Loucy (cell line): ENCODE data around the gene TAGLN2.

ENCODE experiments used
- H2AFZ ChIP-seq: fragments of 200-600 bp; sonication (generic); 2 replicates; pipeline ENCODE4 v1.6.0; 2016; ENCODE audit warnings: antibody characterized with exemption, mild to moderate bottlenecking, low read length, moderate library complexity
- H3F3A ChIP-seq: fragments of 200-600 bp; 2 replicates; pipeline ENCODE4 v1.6.0; 2016; ENCODE audit warnings: antibody characterized with exemption, low read depth, mild to moderate bottlenecking
- H3K27me3 ChIP-seq: fragments of 200-600 bp; sonication (generic); 2 replicates; pipeline ENCODE4 v1.6.1; 2014; ENCODE audit warnings: low read length, mild to moderate bottlenecking; ENCODE audit not compliant: insufficient read depth, poor library complexity, severe bottlenecking
- H3K36me3 ChIP-seq: fragments of 200-600 bp; sonication (generic); 2 replicates; pipeline ENCODE4 v1.6.1; 2016; ENCODE audit warnings: low read length; ENCODE audit not compliant: insufficient read depth
- H3K4me1 ChIP-seq: fragments of 200-600 bp; sonication (generic); 2 replicates; pipeline ENCODE4 v1.5.1; 2014; ENCODE audit warnings: low read length, mild to moderate bottlenecking; ENCODE audit not compliant: insufficient read depth, poor library complexity, severe bottlenecking
- H3K4me2 ChIP-seq: fragments of 200-600 bp; sonication (generic); 2 replicates; pipeline ENCODE4 v1.6.0; 2014; ENCODE audit warnings: antibody characterized with exemption, low read length, low read depth, mild to moderate bottlenecking; ENCODE audit not compliant: poor library complexity, severe bottlenecking
- H3K4me3 ChIP-seq: fragments of 200-600 bp; sonication (generic); 2 replicates; pipeline ENCODE4 v1.5.1; 2014; ENCODE audit warnings: low read length, mild to moderate bottlenecking, mixed read lengths; ENCODE audit not compliant: poor library complexity, severe bottlenecking
- H3K79me2 ChIP-seq: fragments of 200-600 bp; sonication (generic); 2 replicates; pipeline ENCODE4 v1.6.1; 2014; ENCODE audit warnings: low read length; ENCODE audit not compliant: insufficient read depth
- H3K9ac ChIP-seq: fragments of 200-600 bp; sonication (generic); 2 replicates; pipeline ENCODE4 v1.6.0; 2014; ENCODE audit warnings: mild to moderate bottlenecking, low read depth, low read length, moderate library complexity; ENCODE audit not compliant: poor library complexity, severe bottlenecking
- H3K9me2 ChIP-seq: fragments of 200-600 bp; sonication (generic); replicated peaks from 2 replicates; pipeline ENCODE4 v1.6.1; 2016; ENCODE audit warnings: low read depth, low read length, mixed read lengths
- H3K9me3 ChIP-seq: fragments of 200-600 bp; sonication (generic); 2 replicates; pipeline ENCODE4 v1.6.1; 2014; ENCODE audit warnings: mild to moderate bottlenecking, antibody characterized with exemption, low read length, low read depth; ENCODE audit not compliant: insufficient read depth
- H4K20me1 ChIP-seq: fragments of 200-600 bp; sonication (generic); 2 replicates; pipeline ENCODE4 v1.6.0; 2014; ENCODE audit warnings: antibody characterized with exemption, low read length, mild to moderate bottlenecking; ENCODE audit not compliant: insufficient read depth, poor library complexity, severe bottlenecking
- CTCF ChIP-seq: fragments of 200-600 bp; sonication (generic); conservative IDR thresholded peaks from 2 replicates; pipeline ENCODE4 v1.5.1; 2014; ENCODE audit warnings: mild to moderate bottlenecking, antibody characterized with exemption, low read length
- EZH2phosphoT487 ChIP-seq: fragments of 200-600 bp; IDR thresholded peaks from 2 replicates; pipeline ENCODE4 v1.6.1; 2018; ENCODE audit warnings: antibody characterized with exemption, mild to moderate bottlenecking, moderate library complexity, borderline replicate concordance

TAGLN2 gene

DNA sequence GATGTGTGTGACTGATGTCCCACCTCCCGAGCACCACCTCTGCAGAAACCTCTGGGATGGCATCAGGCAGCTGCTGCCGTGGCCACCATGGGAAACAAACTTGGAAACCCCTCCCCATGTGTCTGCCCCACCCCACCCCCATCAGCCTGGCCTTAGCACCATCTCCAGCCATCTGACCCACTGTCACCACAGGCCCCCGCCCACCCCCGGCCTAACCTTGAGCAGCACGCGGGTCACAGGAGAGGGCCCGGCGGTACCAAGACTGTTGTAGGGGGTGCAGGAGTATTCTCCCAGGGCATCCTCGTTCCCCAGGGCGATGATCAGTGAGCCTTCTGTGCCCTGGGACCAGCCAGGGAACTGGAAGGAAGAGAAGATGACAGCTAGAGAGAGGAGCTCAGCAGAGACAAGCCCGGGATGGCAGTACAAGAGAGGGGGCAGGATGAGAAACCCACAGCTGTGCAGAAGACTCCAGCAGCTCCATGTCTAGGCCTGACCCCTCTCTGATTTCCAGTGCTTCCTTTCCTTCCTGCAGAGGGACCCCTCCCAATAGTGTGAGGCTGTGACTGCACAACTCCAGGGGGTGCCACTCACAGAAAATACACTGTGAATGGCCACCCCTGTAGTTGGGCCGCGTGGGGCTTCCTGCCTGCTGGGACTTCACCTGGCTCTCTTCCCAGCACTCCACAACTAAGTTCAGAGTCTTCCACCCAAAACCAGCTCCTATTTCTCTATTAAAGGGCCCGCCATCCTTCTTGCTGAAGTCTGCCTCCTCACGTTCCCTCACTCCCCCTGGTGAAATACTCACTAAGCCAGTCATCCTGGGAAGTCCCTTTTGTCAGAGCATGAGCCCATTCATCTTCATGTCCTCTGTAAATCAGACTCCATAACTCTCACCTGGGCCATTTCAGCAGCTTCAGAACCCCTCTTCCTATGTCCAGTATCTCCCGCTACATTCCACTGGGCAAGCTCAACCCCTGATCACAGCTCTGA, 7.3 kb upstream of the TAGLN2 start:
- Histone ChIP-seq H3K36me3 (no peaks in the 10 kb centered on the region), H3K4me2 (no peak overlapping the region), H3K9me3 (no peaks in the 10 kb centered on the region), H3K4me1 (no peaks in the 10 kb centered on the region), H3K9me2 (no peaks in the 10 kb centered on the region), H3K4me3 (no peak overlapping the region), H4K20me1 (no peaks in the 10 kb centered on the region), H3F3A (no peaks in the 10 kb centered on the region), H3K79me2 (no peaks in the 10 kb centered on the region), H3K27me3 (no peaks in the 10 kb centered on the region), H2AFZ (no peak overlapping the region), H3K9ac (no peak overlapping the region)
- TF ChIP-seq CTCF (no peak), EZH2phosphoT487 (no peak)

DNA sequence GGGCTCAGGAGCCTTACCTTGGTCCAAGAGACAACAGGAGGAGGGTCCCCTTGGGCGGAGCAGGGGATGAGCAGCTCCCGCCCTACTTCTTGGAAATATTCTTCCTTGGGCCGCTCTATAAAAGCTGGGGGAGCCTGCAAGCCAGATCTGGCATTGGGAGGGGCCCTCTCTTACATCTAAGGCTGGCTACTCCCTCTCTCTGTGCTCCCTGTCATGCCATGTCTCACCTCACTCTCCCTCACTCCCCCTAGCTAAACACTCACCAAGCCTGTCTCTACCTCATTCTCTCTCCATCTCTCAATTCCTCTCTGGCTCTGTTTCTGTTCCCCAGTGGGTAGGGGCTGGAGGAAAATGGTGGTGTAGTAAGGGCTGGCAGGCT, 6.5 kb upstream of the TAGLN2 start:
- Histone ChIP-seq H3K9ac (no peak overlapping the region), H3K4me2 (no peak overlapping the region), H3K9me3 (no peaks in the 10 kb centered on the region), H3K36me3 (no peaks in the 10 kb centered on the region), H3K27me3 (no peaks in the 10 kb centered on the region), H3K79me2 (no peaks in the 10 kb centered on the region), H3F3A (no peaks in the 10 kb centered on the region), H3K9me2 (no peaks in the 10 kb centered on the region), H3K4me3 (no peak overlapping the region), H3K4me1 (no peaks in the 10 kb centered on the region), H2AFZ (no peak overlapping the region), H4K20me1 (no peaks in the 10 kb centered on the region)
- no peak for TF ChIP-seq CTCF

DNA sequence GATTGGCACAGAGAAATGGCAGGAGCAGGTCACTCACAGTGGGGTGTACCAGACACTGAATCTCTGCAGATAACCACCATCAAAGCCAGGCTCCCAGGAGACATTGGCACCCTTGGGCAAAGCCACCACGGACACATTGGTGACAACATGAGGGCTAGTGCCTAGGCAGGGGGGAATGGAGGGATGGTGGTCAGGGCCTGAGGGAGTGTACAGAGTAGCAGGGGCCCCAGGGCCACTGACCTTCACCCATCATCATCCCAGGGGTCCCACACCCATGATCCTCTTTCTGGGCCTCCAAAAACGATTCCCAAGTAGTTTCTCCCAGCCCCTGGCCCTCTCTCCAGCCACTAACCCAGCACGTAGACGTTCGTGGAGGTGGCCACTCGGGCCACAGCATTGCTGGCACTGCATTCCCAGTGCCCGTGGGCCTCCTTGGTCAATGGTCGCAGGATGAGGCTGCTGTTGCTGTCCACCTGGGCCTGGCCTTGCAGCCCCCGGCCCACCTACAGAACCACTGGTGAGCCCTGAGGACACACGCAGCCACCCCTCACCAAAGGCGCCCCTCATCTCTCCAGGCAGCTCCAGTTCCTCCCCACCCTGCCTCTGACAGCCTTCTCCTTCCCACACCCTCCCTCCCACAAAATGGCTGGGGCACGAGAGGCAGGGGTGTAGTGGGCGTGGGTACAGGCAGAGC, 5.9 kb upstream of the TAGLN2 start:
- Histone ChIP-seq H3K9me2 (no peaks in the 10 kb centered on the region), H3K4me2 (no peak overlapping the region), H4K20me1 (no peaks in the 10 kb centered on the region), H3K27me3 (no peaks in the 10 kb centered on the region), H2AFZ (no peak overlapping the region), H3K9me3 (no peaks in the 10 kb centered on the region), H3F3A (no peaks in the 10 kb centered on the region), H3K79me2 (peaks cover 3% of the 10 kb centered on the region; the same call in 1 of the 2 replicates), H3K4me3 (no peak overlapping the region), H3K9ac (no peak overlapping the region), H3K4me1 (peaks cover 3% of the 10 kb centered on the region), H3K36me3 (no peaks in the 10 kb centered on the region)
- TF ChIP-seq EZH2phosphoT487 (no peak), CTCF (no peak)
